ENCODE measurements around the gene CDC6. TPM values are rescaled to one million over a fixed set of nuclear protein-coding genes. Genes with fewer than 3 reads are reported as not detected.
A peak's percentile ranks its signal among the peaks of the same experiment; 100 is the strongest.

The CDC6 gene
- total RNA-seq, 4 donors from 2014 or later: 0.27 to 0.75 (median 0.66) TPM; not detected in 1

- intact Hi-C loops (cut with DNase I; ENCODE audit: low total_unique reads) (no loop called here), in situ Hi-C loops (cut with MboI; ENCODE audit: low sequenced_read_pairs in 4 of 4) (no loop called here)
- no peaks in the 10 kb centered on the region for H3K27me3 ChIP-seq
- DNase-seq (no peak), ATAC-seq (no peak)
- peaks cover 5 to 9% of the 10 kb centered on the region in 2 donors for H3K4me1 ChIP-seq
- H3K4me3 ChIP-seq: no peak overlapping the region
- no peaks in the 10 kb centered on the region for H3K36me3 ChIP-seq
- TF ChIP-seq POLR2A (IDR thresholded peaks at IDR 0.05) (no peak), CTCF (IDR thresholded peaks at IDR 0.05 in 4 of 5, conservative IDR thresholded peaks at IDR 0.05 in 1 of 5) (no peak)
- no peak overlapping the region for H3K27ac ChIP-seq
- no peaks in the 10 kb centered on the region for H3K9me3 ChIP-seq
Measured at GRCh38 chr17:40244255-40244654, 43.4 kb upstream of the CDC6 start.

- Histone ChIP-seq H3K4me3 (no peak overlapping the region), H3K27ac (no peak overlapping the region), H3K36me3 (no peaks in the 10 kb centered on the region), H3K9me3 (no peaks in the 10 kb centered on the region), H3K4me1 (peaks cover 17 to 21% of the 10 kb centered on the region in 2 donors), H3K27me3 (no peaks in the 10 kb centered on the region)
- no peak for TF ChIP-seq CTCF (IDR thresholded peaks at IDR 0.05 in 4 of 5, conservative IDR thresholded peaks at IDR 0.05 in 1 of 5)
- TF ChIP-seq POLR2A (IDR thresholded peaks at IDR 0.05): no peak
- intact Hi-C loops (cut with DNase I; ENCODE audit: low total_unique reads) (no loop called here), in situ Hi-C loops (cut with MboI; ENCODE audit: low sequenced_read_pairs in 4 of 4) (no loop called here)
- DNase-seq (no peak), ATAC-seq (no peak)
Measured at GRCh38 chr17:40247926-40248495, 39.7 kb upstream of the CDC6 start.

- no peak overlapping the region for H3K4me3 ChIP-seq
- TF ChIP-seq CTCF (IDR thresholded peaks at IDR 0.05 in 4 of 5, conservative IDR thresholded peaks at IDR 0.05 in 1 of 5) (no peak), POLR2A (IDR thresholded peaks at IDR 0.05) (no peak)
- in situ Hi-C loops (cut with MboI; ENCODE audit: low sequenced_read_pairs in 4 of 4) (no loop called here), intact Hi-C loops (cut with DNase I; ENCODE audit: low total_unique reads) (no loop called here)
- ATAC-seq (no peak), DNase-seq (no peak)
- H3K27me3 ChIP-seq: no peaks in the 10 kb centered on the region
- no peaks in the 10 kb centered on the region for H3K9me3 ChIP-seq
- H3K27ac ChIP-seq: no peak overlapping the region
- H3K36me3 ChIP-seq: no peaks in the 10 kb centered on the region
- peaks cover 17 to 18% of the 10 kb centered on the region in 2 donors for H3K4me1 ChIP-seq
Measured at GRCh38 chr17:40248507-40248906, 39.2 kb upstream of the CDC6 start.

- intact Hi-C loops (cut with DNase I; ENCODE audit: low total_unique reads) (no loop called here), in situ Hi-C loops (cut with MboI; ENCODE audit: low sequenced_read_pairs in 4 of 4) (no loop called here)
- Histone ChIP-seq H3K36me3 (peaks cover 0 to 4% of the 10 kb centered on the region in 2 donors), H3K27me3 (no peaks in the 10 kb centered on the region), H3K27ac (peak overlapping the region in 1 of 4 donors; percentile 52), H3K4me3 (no peak overlapping the region), H3K9me3 (no peaks in the 10 kb centered on the region), H3K4me1 (peaks cover 12% of the 10 kb centered on the region in 2 donors)
- DNase-seq (peak in 1 of 2 donors; percentile 29), ATAC-seq (peak; percentile 82 to 86)
- TF ChIP-seq POLR2A (IDR thresholded peaks at IDR 0.05) (no peak), CTCF (IDR thresholded peaks at IDR 0.05 in 4 of 5, conservative IDR thresholded peaks at IDR 0.05 in 1 of 5) (no peak)
Measured at GRCh38 chr17:40251576-40251975, 36.1 kb upstream of the CDC6 start.

GRCh38 chr17:40253565-40253964, 34.1 kb upstream of the CDC6 start:
- TF ChIP-seq POLR2A (IDR thresholded peaks at IDR 0.05): no peak
- no peak for TF ChIP-seq CTCF (IDR thresholded peaks at IDR 0.05 in 4 of 5, conservative IDR thresholded peaks at IDR 0.05 in 1 of 5)
- in situ Hi-C loops (cut with MboI; ENCODE audit: low sequenced_read_pairs in 4 of 4): no loop called here

More at GRCh38 chr17:40253565-40253964, 34.1 kb upstream of the CDC6 start:
- no peak for DNase-seq
- Histone ChIP-seq H3K4me1 (peaks cover 12% of the 10 kb centered on the region in 2 donors), H3K27me3 (no peaks in the 10 kb centered on the region), H3K36me3 (peaks cover 0 to 24% of the 10 kb centered on the region in 2 donors), H3K4me3 (no peak overlapping the region), H3K9me3 (no peaks in the 10 kb centered on the region), H3K27ac (no peak overlapping the region)
- ATAC-seq: no peak
- intact Hi-C loops (cut with DNase I; ENCODE audit: low total_unique reads): no loop called here

All from gastrocnemius medialis (tissue), 4 donors.